GM23338 (cell line): ENCODE results near the gene SH3GL2. TPM values are rescaled to one million over a fixed set of nuclear protein-coding genes. Genes with fewer than 3 reads are reported as not detected.

Source experiments
- ATAC-seq: fragments of 200-7000 bp; cut with Tn5 transposase; 3 replicates; pipeline ENCODE4 v1.9.1; 2020
- DNase-seq: peaks from one replicate; pipeline ENCODE4 v3.0.0-alpha.2; 2015; ENCODE audit warnings: low spot score
- H2AFZ ChIP-seq: fragments of 200-600 bp; sonication (generic); 2 replicates; pipeline ENCODE4 v1.8.0; 2016; ENCODE audit warnings: antibody characterized with exemption, mild to moderate bottlenecking, moderate library complexity
- H3F3A ChIP-seq: fragments of 200-600 bp; sonication (generic); replicated peaks from 2 replicates; pipeline ENCODE4 v1.8.0; 2017; ENCODE audit warnings: antibody characterized with exemption, mixed run types, low read depth
- H3K27ac ChIP-seq: fragments of 200-600 bp; sonication (generic); 2 replicates; pipeline ENCODE4 v1.6.1; 2016; ENCODE audit warnings: low read depth
- H3K27me3 ChIP-seq: fragments of 200-600 bp; sonication (generic); 2 replicates; pipeline ENCODE4 v1.8.0; 2016; ENCODE audit warnings: mild to moderate bottlenecking, mixed run types, moderate library complexity; ENCODE audit not compliant: insufficient read depth
- H3K36me3 ChIP-seq: fragments of 200-600 bp; sonication (generic); 2 replicates; pipeline ENCODE4 v1.8.0; 2016; ENCODE audit warnings: mild to moderate bottlenecking; ENCODE audit not compliant: insufficient read depth
- H3K4me1 ChIP-seq: fragments of 200-600 bp; sonication (generic); 2 replicates; pipeline ENCODE4 v1.8.0; 2016; ENCODE audit warnings: mild to moderate bottlenecking, moderate library complexity; ENCODE audit not compliant: insufficient read depth
- H3K4me2 ChIP-seq: fragments of 200-600 bp; sonication (generic); 2 replicates; pipeline ENCODE4 v1.7.1; 2017; ENCODE audit warnings: mixed run types
- H3K4me3 ChIP-seq: fragments of 200-600 bp; sonication (generic); 2 replicates; pipeline ENCODE4 v1.6.1; 2016; ENCODE audit warnings: mixed run types
- H3K79me2 ChIP-seq: fragments of 200-600 bp; sonication (generic); replicated peaks from 2 replicates; pipeline ENCODE4 v1.8.0; 2017; ENCODE audit warnings: mild to moderate bottlenecking; ENCODE audit not compliant: insufficient read depth
- H3K9me2 ChIP-seq: fragments of 200-600 bp; sonication (generic); 2 replicates; pipeline ENCODE4 v1.8.0; 2017; ENCODE audit not compliant: insufficient read depth
- H4K20me1 ChIP-seq: fragments of 200-600 bp; sonication (generic); replicated peaks from 2 replicates; pipeline ENCODE4 v1.8.0; 2017; ENCODE audit warnings: mild to moderate bottlenecking; ENCODE audit not compliant: insufficient read depth
- H3K27ac Mint-ChIP-seq: 2 replicates; pipeline ENCODE4 v1.8.0; 2020; ENCODE audit warnings: inconsistent platforms, mild to moderate bottlenecking, moderate library complexity, mixed read lengths
- H3K27me3 Mint-ChIP-seq: 3 replicates; pipeline ENCODE4 v1.8.0; 2022; ENCODE audit warnings: low read depth, mild to moderate bottlenecking, moderate library complexity, mixed read lengths, inconsistent platforms; ENCODE audit not compliant: insufficient read depth, poor library complexity
- H3K36me3 Mint-ChIP-seq: 3 replicates; pipeline ENCODE4 v1.8.0; 2021; ENCODE audit warnings: low read depth, mild to moderate bottlenecking, inconsistent platforms, moderate library complexity, mixed read lengths
- H3K4me1 Mint-ChIP-seq: 3 replicates; pipeline ENCODE4 v1.8.0; 2020; ENCODE audit warnings: mild to moderate bottlenecking, inconsistent platforms, mixed read lengths
- H3K4me3 Mint-ChIP-seq: 3 replicates; pipeline ENCODE4 v1.8.0; 2021; ENCODE audit warnings: moderate library complexity, mild to moderate bottlenecking, inconsistent platforms, mixed read lengths
- H3K9me3 Mint-ChIP-seq: 3 replicates; pipeline ENCODE4 v1.8.0; 2020; ENCODE audit warnings: moderate library complexity, mild to moderate bottlenecking, inconsistent platforms, mixed read lengths
- CREB1 ChIP-seq: fragments of 250-450 bp; sonication (Bioruptor Pico); IDR thresholded peaks from 2 replicates; pipeline ENCODE4 v1.5.0; 2020; ENCODE audit warnings: low read depth, mild to moderate bottlenecking, moderate library complexity
- CTCF ChIP-seq, 2 experiments: fragments of 200-600 bp in 1 of 2; sonication (generic) in 1 of 2; conservative IDR thresholded peaks; 2 replicates each; pipeline versions ENCODE4 v1.5.1 to v1.6.1; 2016 to 2017; ENCODE audit warnings: antibody characterized with exemption in 2 of 2, low read depth in 2 of 2, mild to moderate bottlenecking in 2 of 2, moderate library complexity in 1 of 2
- ETS1 ChIP-seq: IDR thresholded peaks from 2 replicates; pipeline ENCODE4 v1.6.1; 2016; ENCODE audit warnings: antibody characterized with exemption
- EZH2 ChIP-seq: fragments of 200-600 bp; sonication (generic); IDR thresholded peaks from one replicate; pipeline ENCODE4 v1.8.0; 2017; ENCODE audit warnings: antibody characterized with exemption, mild to moderate bottlenecking, low read depth; ENCODE audit not compliant: unreplicated experiment
- EZH2phosphoT487 ChIP-seq: fragments of 200-600 bp; sonication (generic); IDR thresholded peaks from one replicate; pipeline ENCODE4 v1.8.1; 2018; ENCODE audit warnings: antibody characterized with exemption; ENCODE audit not compliant: unreplicated experiment
- JUNB ChIP-seq: IDR thresholded peaks from one replicate; pipeline ENCODE4 v1.6.1; 2016; ENCODE audit warnings: antibody characterized with exemption; ENCODE audit not compliant: unreplicated experiment
- NANOG ChIP-seq: IDR thresholded peaks from 2 replicates; pipeline ENCODE4 v1.6.1; 2016; ENCODE audit warnings: antibody characterized with exemption, borderline replicate concordance
- POLR2AphosphoS5 ChIP-seq: IDR thresholded peaks from 2 replicates; pipeline ENCODE4 v1.6.1; 2016; ENCODE audit warnings: antibody characterized with exemption, low read depth
- REST ChIP-seq: IDR thresholded peaks from one replicate; pipeline ENCODE4 v1.6.1; 2018; ENCODE audit warnings: antibody characterized with exemption; ENCODE audit not compliant: unreplicated experiment
- STAT1 ChIP-seq: IDR thresholded peaks from one replicate; pipeline ENCODE4 v1.6.1; 2016; ENCODE audit warnings: antibody characterized with exemption; ENCODE audit not compliant: unreplicated experiment
- ZNF114 ChIP-seq: fragments of 250-450 bp; sonication (Bioruptor Pico); IDR thresholded peaks from 2 replicates; pipeline ENCODE4 v1.5.0; 2020; ENCODE audit warnings: mild to moderate bottlenecking, moderate library complexity
- ZNF331 ChIP-seq: fragments of 250-450 bp; sonication (Bioruptor Pico); IDR thresholded peaks from 2 replicates; pipeline ENCODE4 v1.5.0; 2020; ENCODE audit warnings: low read depth, mild to moderate bottlenecking, moderate library complexity
- ZNF462 ChIP-seq: fragments of 250-450 bp; sonication (Bioruptor Pico); IDR thresholded peaks from 2 replicates; pipeline ENCODE4 v1.5.0; 2020; ENCODE audit warnings: mild to moderate bottlenecking, moderate library complexity
- polyA plus RNA-seq: library from polyadenylated mRNA; unstranded; fragments of >200 nt; fragmentation: Nextera tagmentation; extraction: Ambion mirVana; gene quantifications from 2 replicates; pipeline ENCODE4 v1.2.1, GENCODE V29; 2016
- total RNA-seq: library from RNA; depleted of rRNA; stranded (reverse); fragments of >200 nt; shearing (Covaris generic); gene quantifications from 2 replicates; pipeline ENCODE4 v1.2.3, GENCODE V29; 2014

SH3GL2 gene
- total and polyA plus RNA-seq, 2 experiments from 2014 or later = 5.9 to 8.6 TPM

GRCh38 chr9:17730899-17731298 is 152.0 kb downstream of the SH3GL2 start:
- Histone ChIP-seq H3F3A (no peaks in the 10 kb centered on the region), H3K4me3 (no peak overlapping the region), H2AFZ (no peak overlapping the region), H3K4me2 (no peak overlapping the region), H4K20me1 (no peaks in the 10 kb centered on the region), H3K79me2 (peaks cover 2% of the 10 kb centered on the region; the same call in 1 of the 2 replicates), H3K4me1 (no peaks in the 10 kb centered on the region), H3K27me3 (no peaks in the 10 kb centered on the region), H3K36me3 (no peaks in the 10 kb centered on the region), H3K27ac (no peak overlapping the region), H3K9me2 (no peaks in the 10 kb centered on the region; the same call in 1 of the 2 replicates)
- no peak for ATAC-seq
- 0 out of 3 replicates have a peak, but pooled peaks cover 4% of the 10 kb centered on the region for H3K36me3 Mint-ChIP-seq
- peaks cover 3% of the 10 kb centered on the region; the same call in 2 of the 3 replicates for H3K4me1 Mint-ChIP-seq
- peaks cover 6% of the 10 kb centered on the region; the same call in 1 of the 3 replicates for H3K9me3 Mint-ChIP-seq
- no peak for DNase-seq
- H3K27me3 Mint-ChIP-seq = no peaks in the 10 kb centered on the region
- H3K4me3 Mint-ChIP-seq = no peak overlapping the region
- TF ChIP-seq POLR2AphosphoS5 (no peak), EZH2 (no peak), CTCF (conservative IDR thresholded peaks at IDR 0.05; ENCODE audit: low read depth in 2 of 2) (no peak), ETS1 (no peak), EZH2phosphoT487 (no peak), NANOG (no peak), ZNF331 (no peak), STAT1 (no peak), ZNF114 (CRISPR knock-in tag) (no peak), JUNB (no peak), REST (no peak), CREB1 (CRISPR knock-in tag) (no peak), ZNF462 (CRISPR knock-in tag) (no peak)
- H3K27ac Mint-ChIP-seq = no peak overlapping the region
